A172 (cell line): ENCODE data around the gene RIMOC1. TPM values are rescaled to one million over a fixed set of nuclear protein-coding genes. Genes with fewer than 3 reads are reported as not detected.
A peak's percentile ranks its signal among the peaks of the same experiment; 100 is the strongest.

Experiments
- DNase-seq: peaks from one replicate; pipeline ENCODE4 v3.0.0-alpha.2; 2015; ENCODE audit warnings: low spot score
- total RNA-seq: library from RNA; depleted of rRNA; stranded (reverse); fragments of >200 nt; shearing (Covaris generic); gene quantifications from 2 replicates; pipeline ENCODE4 v1.2.3, GENCODE V29; 2014; rRNA removed

Gene RIMOC1
- total RNA-seq: 28.8 and 34.2 TPM in 2 replicates

GRCh38 chr5:41903892-41904799, at the start of gene RIMOC1:
TSS of gene RIMOC1 (plus strand) at chr5:41904344. CDS start at chr5:41904368, 24 bp downstream.
- DNase-seq: peak; percentile 100

GRCh38 chr5:41856644-41857491, 47.3 kb upstream of the RIMOC1 start:
- peak; percentile 76 for DNase-seq

GRCh38 chr5:41857989-41858388, 46.2 kb upstream of the RIMOC1 start:
- no peak for DNase-seq

- no peak for DNase-seq
Measured at GRCh38 chr5:41858890-41859289, 45.3 kb upstream of the RIMOC1 start.

- no peak for DNase-seq
Measured at GRCh38 chr5:41863871-41864486, 40.2 kb upstream of the RIMOC1 start.

GRCh38 chr5:41869151-41869723, 34.9 kb upstream of the RIMOC1 start:
- DNase-seq: no peak

GRCh38 chr5:41869724-41870626, 34.2 kb upstream of the RIMOC1 start, which contains the start of gene OXCT1:
TSS of gene OXCT1 (minus strand) at chr5:41870425. CDS start at chr5:41870358, 67 bp downstream.
- DNase-seq: peak; percentile 62

GRCh38 chr5:41870627-41871048, 33.5 kb upstream of the RIMOC1 start:
- DNase-seq: no peak

- peak; percentile 51 for DNase-seq
Measured at GRCh38 chr5:41871852-41872251, 32.3 kb upstream of the RIMOC1 start.

- DNase-seq: no peak
Measured at GRCh38 chr5:41874512-41875060, 29.6 kb upstream of the RIMOC1 start.

- no peak for DNase-seq
Measured at GRCh38 chr5:41875121-41875520, 29.0 kb upstream of the RIMOC1 start.

GRCh38 chr5:41876678-41877077, 27.5 kb upstream of the RIMOC1 start:
- DNase-seq: no peak

GRCh38 chr5:41877408-41877807, 26.7 kb upstream of the RIMOC1 start:
- DNase-seq: no peak

GRCh38 chr5:41878173-41878572, 26.0 kb upstream of the RIMOC1 start:
- no peak for DNase-seq

GRCh38 chr5:41878643-41879478, 25.3 kb upstream of the RIMOC1 start:
- DNase-seq: no peak

GRCh38 chr5:41882765-41883164, 21.4 kb upstream of the RIMOC1 start:
- no peak for DNase-seq

- no peak for DNase-seq
Measured at GRCh38 chr5:41883243-41883642, 20.9 kb upstream of the RIMOC1 start.

- DNase-seq: no peak
Measured at GRCh38 chr5:41883936-41884335, 20.2 kb upstream of the RIMOC1 start.

GRCh38 chr5:41885286-41885685, 18.9 kb upstream of the RIMOC1 start:
- no peak for DNase-seq
